ENCODE measurements around the gene GCH1.
"Not testable (repeated sequence)": the region's sequence is repeated elsewhere in the genome, so short reads cannot be mapped to it uniquely, and the experiment has no call there.

GCH1 gene

DNA sequence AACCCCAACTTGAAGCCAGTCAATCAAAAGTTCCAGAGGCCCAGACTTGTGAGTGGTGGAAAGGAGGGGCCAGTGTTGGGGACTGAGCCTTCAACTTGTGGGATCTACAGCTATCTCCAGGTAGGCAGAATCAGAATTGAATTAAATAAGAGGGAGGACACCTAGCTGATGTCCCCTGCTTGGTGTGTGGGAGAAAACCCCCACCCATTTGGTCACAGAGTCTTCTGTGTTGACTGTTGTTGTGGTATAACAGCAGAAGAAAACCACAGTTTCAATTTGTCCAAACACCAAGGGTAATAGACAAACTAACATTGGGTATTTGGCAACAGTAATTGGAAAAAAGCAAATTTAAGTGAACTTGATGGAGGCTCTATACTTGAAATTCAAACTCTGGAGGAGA is 3.4 kb upstream of the GCH1 start:
- no peak for DNase-seq

GRCh38 chr14:54902143-54902520 is 494 bp downstream of the GCH1 start:
- peak; percentile 60 for DNase-seq

GRCh38 chr14:54901380-54902142 is 1.1 kb downstream of the GCH1 start:
- no peak for DNase-seq

DNA sequence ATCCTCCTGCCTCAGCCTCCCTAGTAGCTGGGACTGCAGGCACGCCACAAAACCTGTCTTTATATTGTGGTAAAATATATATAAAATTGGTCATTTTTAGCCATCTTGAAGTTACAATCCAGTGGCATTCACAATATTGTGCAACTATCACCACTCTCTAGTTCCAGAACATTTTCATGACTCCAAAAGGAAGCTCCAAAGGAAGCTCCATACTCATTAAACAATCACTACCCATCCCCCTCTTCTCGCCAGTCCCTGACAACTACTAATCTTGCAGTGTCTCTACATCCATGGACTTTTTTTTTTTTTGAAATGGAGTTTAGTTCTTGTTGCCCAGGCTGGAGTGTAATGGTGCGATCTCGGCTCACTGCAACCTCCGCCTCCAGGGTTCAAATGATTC is 3.1 kb downstream of the GCH1 start:
- no peak for DNase-seq

DNA sequence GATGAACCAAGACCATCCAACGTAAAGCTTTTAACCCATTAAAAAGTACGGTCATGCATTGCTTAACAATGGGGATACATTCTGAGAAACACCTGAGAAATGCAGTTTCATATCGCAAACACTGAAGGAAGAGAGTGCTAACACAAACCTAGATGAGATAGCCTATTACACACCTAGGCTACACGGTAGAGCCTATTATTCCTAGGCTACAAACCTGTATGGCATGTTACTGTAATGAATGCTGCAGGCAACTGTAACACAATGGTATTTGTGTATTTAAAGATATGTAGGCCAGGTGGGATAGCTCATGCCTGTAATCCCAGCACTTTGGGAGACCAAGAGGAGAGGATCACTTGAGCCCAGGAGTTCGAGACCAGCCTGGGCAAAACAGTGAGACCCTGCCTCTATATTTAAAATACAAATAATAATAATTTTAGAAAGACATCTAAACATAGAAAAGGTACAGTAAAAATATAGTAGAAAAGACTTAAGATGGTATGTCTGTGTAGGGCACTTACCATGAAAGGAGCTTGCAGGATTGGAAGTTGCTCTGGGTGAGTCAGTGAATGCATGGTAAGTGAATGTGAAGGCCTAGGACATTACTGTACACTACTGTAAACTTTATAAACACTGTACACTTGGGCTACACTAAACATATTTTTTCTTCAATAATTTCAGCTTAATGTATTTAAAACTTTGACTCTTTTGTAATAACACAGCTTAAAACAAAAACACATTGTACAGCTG is 4.6 kb downstream of the GCH1 start:
- DNase-seq: not testable (repeated sequence)

GRCh38 chr14:54895683-54896082 is 6.9 kb downstream of the GCH1 start:
- DNase-seq: no peak

GRCh38 chr14:54894995-54895394 is 7.6 kb downstream of the GCH1 start:
- no peak for DNase-seq

DNA sequence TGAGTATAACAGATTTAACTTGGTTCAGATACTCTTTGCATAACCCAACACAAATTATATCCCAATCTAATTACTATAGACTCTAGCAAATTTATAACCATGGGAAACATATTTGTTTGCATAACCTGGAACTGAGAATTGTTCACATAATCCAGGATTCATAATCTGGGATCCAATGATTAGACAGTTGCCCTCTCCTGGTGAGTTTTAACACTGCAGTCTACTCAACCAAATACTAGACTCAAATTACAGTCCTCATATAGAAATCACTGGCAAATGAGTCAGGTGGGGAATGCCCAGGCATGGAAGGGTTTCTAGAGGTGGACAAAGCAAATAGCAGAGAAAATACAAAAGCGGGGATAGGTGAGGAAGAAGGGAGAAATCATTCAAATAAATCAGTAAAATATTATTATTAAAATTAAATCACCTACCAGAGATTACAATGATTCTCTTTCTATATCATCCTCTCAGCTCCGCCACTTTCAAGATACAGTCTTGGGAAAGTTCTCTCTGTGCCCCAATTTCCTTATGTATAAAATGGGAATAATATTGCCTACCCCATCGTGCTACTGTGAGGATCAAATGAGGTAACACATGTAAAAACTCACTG is 9.4 kb downstream of the GCH1 start:
- DNase-seq: peak; percentile 33

DNA sequence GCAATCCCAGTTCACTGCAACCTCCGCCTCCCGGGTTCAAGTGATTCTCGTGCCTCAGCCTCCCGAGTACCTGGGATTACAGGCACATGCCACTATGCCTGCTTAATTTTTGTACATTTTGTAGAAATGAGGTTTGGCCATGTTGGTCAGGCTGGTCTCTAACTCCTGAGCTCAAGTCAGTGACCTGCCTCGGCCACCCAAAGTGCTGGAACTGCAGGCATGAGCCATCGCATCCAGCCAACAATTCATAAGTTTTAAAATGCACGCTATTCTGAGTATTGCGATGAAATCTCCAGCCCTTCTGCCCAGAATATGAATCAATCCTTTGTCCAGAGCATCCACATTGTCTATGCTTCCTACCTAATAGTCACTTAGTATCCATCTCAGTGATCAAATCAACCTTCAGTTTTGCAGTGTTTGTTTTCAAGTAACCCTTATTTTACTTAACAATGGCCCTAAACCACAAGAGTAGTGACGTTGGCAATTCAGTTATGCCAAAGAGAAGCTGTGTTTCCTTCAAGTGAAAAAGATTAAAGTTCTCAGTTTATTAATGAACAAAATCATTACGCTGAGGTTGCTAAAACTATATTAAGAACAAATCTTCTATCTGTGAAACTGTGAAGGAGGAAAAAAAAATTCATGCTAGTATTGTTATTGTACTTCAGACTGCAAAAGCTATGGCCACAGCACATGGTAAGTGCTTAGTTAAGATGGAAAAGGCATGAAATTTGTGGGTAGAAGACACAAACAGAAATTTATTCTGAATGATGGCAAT is 11.0 kb downstream of the GCH1 start:
- no peak for DNase-seq

DNA sequence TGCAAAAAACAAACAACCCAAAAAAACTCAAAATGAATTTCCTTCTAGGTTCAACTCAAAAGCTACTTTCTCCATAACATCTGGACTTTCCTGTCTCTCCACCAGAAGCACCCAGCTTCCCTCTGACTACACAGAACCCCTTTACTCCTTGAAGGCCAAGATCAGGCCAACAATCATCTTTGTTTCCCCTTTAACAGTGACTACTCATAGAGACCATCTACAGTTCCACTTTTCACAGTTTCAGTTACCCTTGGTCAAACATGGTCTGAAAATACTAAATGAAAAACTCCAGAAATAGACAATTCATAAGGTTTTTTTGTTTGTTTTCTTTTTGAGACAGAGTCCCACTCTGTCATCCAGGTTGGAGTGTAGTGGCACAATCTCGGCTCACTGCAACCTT is 11.8 kb downstream of the GCH1 start:
- DNase-seq: no peak

DNA sequence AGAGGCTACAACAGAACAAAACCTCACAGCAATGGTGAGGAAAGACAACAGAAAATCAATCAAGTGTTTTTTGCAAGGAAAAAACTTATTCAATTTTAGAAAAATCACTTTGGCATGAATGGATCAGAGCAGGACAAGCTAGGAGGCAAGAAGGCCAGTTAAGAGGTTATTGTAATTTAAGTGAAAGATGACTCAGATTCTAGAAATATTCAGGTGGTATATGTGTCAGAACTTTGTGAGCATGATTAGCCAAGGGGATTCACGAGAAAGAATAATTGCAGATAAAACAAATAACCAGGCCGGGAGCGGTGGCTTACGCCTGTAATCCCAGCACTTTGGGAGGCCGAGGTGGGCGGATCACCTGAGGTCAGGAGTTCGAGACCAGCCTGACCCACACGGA is 12.7 kb downstream of the GCH1 start:
- DNase-seq: no peak

- DNase-seq: no peak
These were observed 20.1 kb downstream of the GCH1 start for GRCh38 chr14:54882521-54882920.

GRCh38 chr14:54881761-54882401 is 20.7 kb downstream of the GCH1 start:
- DNase-seq: no peak

DNA sequence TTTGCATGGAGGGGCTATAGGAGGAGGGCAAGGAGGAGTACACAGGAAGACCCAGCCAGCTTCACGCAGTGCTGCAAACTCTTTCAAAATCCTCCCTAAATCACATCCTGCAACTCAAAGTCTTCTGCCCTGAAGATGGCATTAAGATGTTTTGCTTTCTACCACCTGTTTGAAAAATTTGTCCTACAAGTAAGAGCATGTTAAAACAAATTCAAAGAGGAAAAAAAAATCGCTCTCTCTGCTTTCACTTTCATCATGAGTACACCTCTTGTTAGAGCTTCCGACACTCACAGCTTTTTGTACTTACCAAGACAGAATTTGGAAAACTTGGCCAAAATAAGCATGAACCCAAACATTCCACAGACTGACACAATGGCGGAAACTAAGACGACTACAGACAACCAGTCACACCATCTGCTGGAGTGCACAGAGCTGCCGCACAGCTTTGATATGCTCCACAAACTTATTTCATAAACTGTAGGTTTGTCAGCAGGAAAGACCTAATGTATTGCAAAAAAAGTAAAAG is 21.3 kb downstream of the GCH1 start:
- DNase-seq: no peak

GRCh38 chr14:54877703-54878021 is 25.0 kb downstream of the GCH1 start:
- DNase-seq: no peak

- no peak for DNase-seq
These were observed 25.5 kb downstream of the GCH1 start for GRCh38 chr14:54877015-54877702.

- DNase-seq: not testable (repeated sequence)
These were observed 27.0 kb downstream of the GCH1 start for GRCh38 chr14:54875648-54876047.

DNA sequence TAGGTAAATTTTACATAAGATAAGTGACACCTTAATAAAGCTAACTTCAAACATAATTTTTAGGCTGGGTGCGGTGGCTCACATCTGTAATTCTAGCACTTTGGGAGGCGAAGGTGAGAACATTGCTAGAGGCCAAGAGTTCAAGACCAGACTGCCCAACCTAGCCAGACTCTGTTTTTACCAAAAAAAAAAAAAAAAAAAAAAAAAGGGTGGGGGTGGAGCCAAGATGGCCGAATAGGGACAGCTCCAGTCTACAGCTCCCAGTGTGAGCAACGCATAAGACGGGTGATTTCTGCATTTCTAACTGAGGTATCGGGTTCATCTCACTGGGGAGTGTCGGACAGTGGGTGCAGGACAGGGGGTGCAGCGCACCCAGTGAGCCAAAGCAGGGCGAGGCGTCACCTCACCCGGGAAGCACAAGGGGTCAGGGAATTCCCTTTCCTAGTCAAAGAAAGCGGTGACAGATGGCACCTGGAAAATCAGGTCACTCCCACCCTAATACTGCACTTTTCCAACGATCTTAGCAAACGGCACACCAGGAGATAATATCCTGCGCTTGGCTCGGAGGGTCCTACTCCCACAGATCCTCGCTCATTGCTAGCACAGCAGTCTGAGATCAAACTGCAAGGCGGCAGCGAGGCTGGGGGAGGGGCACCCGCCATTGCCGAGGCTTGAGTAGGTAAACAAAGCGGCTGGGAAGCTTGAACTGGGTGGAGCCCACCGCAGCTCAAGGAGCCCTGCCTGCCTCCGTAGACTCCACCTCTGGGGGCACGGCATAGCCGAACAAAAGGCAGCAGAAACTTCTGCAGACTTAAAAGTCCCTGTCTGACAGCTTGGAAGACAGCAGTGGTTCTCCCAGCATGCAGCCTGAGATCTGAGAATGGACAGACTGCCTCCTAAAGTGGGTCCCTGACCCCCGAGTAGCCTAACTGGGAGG is 32.2 kb downstream of the GCH1 start:
- peak; percentile 6 for DNase-seq

- no peak for DNase-seq
These were observed 35.6 kb downstream of the GCH1 start for GRCh38 chr14:54867011-54867410.

GRCh38 chr14:54866588-54866987 is 36.0 kb downstream of the GCH1 start:
- DNase-seq: no peak

DNA sequence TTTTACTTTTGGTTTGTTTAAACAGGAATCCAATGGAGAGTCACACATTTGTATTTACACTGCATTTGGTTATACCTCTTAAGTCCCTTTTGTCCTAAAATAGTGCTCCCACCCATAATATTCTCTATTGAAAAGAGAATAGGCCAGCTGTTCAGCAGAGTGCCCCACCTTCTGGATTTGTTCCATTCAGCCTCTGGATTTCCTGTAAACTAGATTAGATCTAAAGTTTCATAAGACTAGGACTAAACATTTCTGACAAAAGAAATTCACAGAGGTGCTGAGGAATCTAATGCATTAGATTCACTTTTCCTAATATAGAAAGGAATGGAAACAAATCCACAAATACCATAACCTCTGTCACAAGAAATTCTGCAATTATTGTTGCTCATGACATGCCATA is 38.1 kb downstream of the GCH1 start:
- no peak for DNase-seq

Measured in NCI-H1105 treated with DMSO at 0.1 percent for 48 hours (cell line).